Adipose tissue (tissue), 3 donors: ENCODE data around the gene EZH1. TPM values are rescaled to one million over a fixed set of nuclear protein-coding genes. Genes with fewer than 3 reads are reported as not detected.
A peak's percentile ranks its signal among the peaks of the same experiment; 100 is the strongest.

Source experiments
- H3K27ac ChIP-seq: one replicate; pipeline ENCODE4 v1.5.1; 2013; ENCODE audit warnings: low read depth, low read length
- WGBS, 3 donors: extraction: QIAGEN DNeasy Blood & Tissue Kit; methylation state at CpG; one replicate each; pipeline ENCODE4 v1.1.7; 2013; 5-methylcytosine and 5-hydroxymethylcytosine counted together
- polyA plus RNA-seq, 3 donors: library from polyadenylated mRNA; stranded (reverse); fragments of 200-250 nt; gene quantifications; one replicate each; pipeline ENCODE4 v1.2.3, GENCODE V29; 2013
- donor health status: healthy with polysubstance abuse.
- donor health status: Bipolar disorder and iron deficiency.
- donor health status: healthy.

The EZH1 gene
- polyA plus RNA-seq, 3 donors = 16.1 to 27.5 (median 25.9) TPM

DNA sequence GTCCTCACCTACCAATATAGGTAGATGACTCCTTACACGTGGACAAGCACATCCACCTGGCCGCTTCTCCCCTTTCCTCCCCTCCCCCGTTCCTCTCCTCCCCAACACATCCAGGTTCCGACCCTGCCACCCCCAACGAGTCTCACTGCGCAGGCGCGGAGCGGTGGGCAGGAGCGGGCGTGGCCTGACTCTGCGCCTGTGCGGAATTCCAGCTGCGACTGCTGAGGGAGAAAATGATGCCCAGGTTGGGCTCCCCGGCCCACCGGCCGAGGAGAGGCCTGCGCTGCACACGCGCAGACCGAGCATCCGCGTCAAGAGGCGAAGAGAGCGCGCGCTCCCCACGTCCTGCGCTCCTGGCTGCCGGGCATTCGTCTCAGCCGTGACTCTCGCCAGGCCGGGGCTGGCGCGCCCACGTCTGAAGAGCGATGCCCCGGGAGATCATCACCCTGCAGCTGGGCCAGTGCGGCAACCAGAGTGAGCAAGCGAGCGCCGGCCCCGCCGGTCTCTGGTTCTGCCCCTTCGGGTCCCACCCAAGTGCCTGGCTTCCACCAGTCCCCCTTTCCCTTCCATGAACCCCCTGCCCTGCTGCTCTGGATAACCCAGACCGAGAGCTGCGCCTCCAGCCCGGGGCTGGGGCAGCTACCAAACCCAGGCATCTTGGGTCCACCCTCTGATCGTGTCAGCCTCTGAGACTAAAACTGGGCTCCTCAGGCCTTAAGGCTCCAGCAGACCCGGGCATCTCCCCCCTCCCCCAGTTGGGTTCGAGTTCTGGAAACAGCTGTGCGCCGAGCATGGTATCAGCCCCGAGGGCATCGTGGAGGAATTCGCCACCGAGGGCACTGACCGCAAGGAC lies 85.5 kb downstream of the EZH1 start, which contains the start of gene TUBG2:
Gene TUBG2, plus strand, starts transcription at position 206 of the 853 bp plus-strand sequence. Its CDS starts 220 bp downstream, at position 426.
- WGBS, 3 donors = 2 to 3% (median 2%) methylated on average over 53 to 57 of the region's 59 CpGs
- no peak within 1 kb of the TSS for H3K27ac ChIP-seq

DNA sequence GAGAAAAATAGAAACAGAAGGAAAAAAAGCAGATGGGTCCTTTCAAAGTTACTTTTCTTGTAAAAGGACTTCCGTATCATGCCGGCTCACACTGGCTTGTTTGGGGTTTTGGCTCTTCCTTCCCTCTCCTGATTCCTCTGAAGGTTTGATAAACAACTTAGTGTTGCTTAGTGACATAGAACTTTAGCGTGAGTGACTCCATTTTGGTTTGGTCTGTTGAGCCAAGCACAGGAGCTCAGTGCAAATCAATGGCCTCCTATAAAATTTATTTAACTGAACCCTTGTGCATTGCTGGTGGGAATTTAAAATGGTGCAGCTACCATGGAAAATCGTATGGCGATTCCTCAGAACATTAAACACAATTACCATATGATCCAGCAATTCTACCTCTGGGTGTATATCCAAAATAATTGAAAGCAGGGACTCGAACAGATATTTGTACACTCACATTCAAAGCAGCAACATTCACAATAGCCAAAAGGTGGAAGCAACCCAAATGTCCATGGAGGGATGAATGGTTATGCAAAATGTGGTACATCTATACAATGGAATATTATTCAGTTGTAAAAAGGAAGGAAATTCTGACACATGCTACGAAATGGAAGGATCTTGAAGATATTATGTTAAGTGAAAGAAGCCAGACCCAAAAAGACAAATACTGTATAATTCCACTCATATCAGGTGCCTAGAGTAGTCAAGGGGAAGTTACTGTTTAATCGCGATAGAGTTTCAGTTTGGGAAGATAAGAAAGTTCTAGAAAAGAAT lies 86.8 kb downstream of the EZH1 start:
- H3K27ac ChIP-seq = no peak overlapping the region
- WGBS, 3 donors = 84 to 91% (median 84%) methylated on average over 9 of the region's 9 CpGs

GRCh38 chr17:42655528-42655927 lies 89.3 kb downstream of the EZH1 start:
- 65 to 77% (median 71%) methylated on average over 2 of the region's 2 CpGs for WGBS, 3 donors

DNA sequence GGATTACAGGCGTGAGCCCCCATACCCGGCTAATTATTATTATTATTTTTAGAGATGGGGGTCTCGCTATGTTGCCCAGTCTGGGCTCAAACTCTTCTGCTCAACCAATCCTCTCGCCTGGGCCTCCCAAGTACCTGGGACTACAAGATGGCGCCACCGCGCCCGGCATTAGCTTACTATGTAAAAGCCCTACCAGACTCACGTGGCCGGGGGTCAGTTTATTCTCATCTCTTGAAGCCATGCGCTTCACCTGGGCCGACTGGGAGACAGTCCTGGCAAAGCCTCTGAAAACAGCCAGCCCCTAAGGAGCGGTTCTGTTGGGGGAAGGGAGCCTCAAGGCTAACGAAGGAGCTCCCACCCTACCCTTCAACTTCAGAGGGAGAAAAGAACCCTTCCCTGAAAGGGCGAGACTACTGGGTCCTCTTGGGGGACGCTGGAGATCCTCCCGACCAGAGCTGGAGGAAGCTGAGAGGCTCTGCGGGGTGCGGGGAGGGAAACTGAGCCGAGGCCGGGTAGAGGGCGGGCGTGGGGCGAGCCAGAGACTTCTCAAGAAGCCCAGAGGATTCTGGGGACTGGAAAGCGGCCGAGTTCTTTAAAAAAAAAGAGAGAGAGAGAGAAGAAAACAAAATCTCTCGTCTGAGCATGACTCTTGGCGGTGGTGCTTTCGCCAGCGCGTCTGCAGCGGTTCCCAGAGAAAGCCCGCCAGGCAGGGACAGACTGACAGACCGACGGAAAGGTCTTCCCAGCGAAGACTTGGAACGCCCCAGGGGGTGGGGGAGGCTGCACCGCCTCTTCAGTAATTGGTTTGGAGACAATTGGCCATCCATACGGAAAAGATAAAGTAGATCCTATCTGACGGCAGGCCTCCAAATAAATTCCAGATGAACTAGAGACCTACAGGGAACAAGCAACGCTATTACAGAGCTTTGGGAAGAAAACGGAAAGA lies 91.4 kb downstream of the EZH1 start:
- H3K27ac ChIP-seq = peak overlapping the region; percentile 64
- 27 to 29% (median 28%) methylated on average over 41 of the region's 42 CpGs for WGBS, 3 donors

More at GRCh38 chr17:42655528-42655927, 89.3 kb downstream of the EZH1 start:
- no peak overlapping the region for H3K27ac ChIP-seq

GRCh38 chr17:42651392-42651791 lies 93.4 kb downstream of the EZH1 start:
- 74 to 78% (median 75%) methylated on average over 4 of the region's 4 CpGs for WGBS, 3 donors

More at GRCh38 chr17:42651392-42651791, 93.4 kb downstream of the EZH1 start:
- no peak overlapping the region for H3K27ac ChIP-seq

Other genes with a start within 250 kb of the EZH1 start
- 10 to 100 TPM; 30.5 to 38.7 (median 33.2) TPM for gene NAGLU, start 208.8 kb downstream of the EZH1 start, polyA plus RNA-seq
- gene HSD17B1, start 192.1 kb downstream of the EZH1 start, polyA plus RNA-seq = 10 to 100 TPM in 1 of 3 donors, 1 to 10 TPM in 2; 5.2 to 13.9 (median 5.5) TPM
- 10 to 100 TPM; 53.3 to 71.0 (median 59.7) TPM for gene COASY, start 182.9 kb downstream of the EZH1 start, polyA plus RNA-seq
- 10 to 100 TPM; 38.7 to 71.3 (median 48.9) TPM for gene MLX, start 177.9 kb downstream of the EZH1 start, polyA plus RNA-seq
- 1 to 10 TPM; 3.5 to 7.1 (median 4.5) TPM for gene PSMC3IP, start 167.3 kb downstream of the EZH1 start, polyA plus RNA-seq
- 10 to 100 TPM; 13.6 to 28.8 (median 20.7) TPM for gene RETREG3, start 135.7 kb downstream of the EZH1 start, polyA plus RNA-seq
- gene TUBG1, start 135.4 kb downstream of the EZH1 start, polyA plus RNA-seq = 10 to 100 TPM; 28.6 to 51.8 (median 36.6) TPM
- gene TUBG2, start 85.8 kb downstream of the EZH1 start, polyA plus RNA-seq = 10 to 100 TPM; 13.9 to 62.7 (median 24.0) TPM
- gene PLEKHH3, start 68.0 kb downstream of the EZH1 start, polyA plus RNA-seq = 10 to 100 TPM; 30.4 to 67.4 (median 30.9) TPM
- 1 to 10 TPM; 1.3 to 2.6 (median 1.3) TPM for gene CCR10, start 63.2 kb downstream of the EZH1 start, polyA plus RNA-seq
- 1 to 10 TPM; 5.9 to 8.3 (median 7.0) TPM for gene CNTNAP1, start 62.5 kb downstream of the EZH1 start, polyA plus RNA-seq
- gene RAMP2, start 16.2 kb upstream of the EZH1 start, polyA plus RNA-seq = 100 to 1,000 TPM in 2 of 3 donors, 10 to 100 TPM in 1; 12.9 to 178 (median 156) TPM
- gene VPS25, start 28.4 kb upstream of the EZH1 start, polyA plus RNA-seq = 10 to 100 TPM; 52.3 to 64.8 (median 61.2) TPM
- under 1 TPM; 0.45 to 0.54 (median 0.46) TPM for gene WNK4, start 35.6 kb upstream of the EZH1 start, polyA plus RNA-seq
- gene COA3, start 53.7 kb upstream of the EZH1 start, polyA plus RNA-seq = 100 to 1,000 TPM; 110 to 134 (median 120) TPM
- 1 to 10 TPM in 1 of 3 donors, under 1 TPM in 2; 0.20 to 1.0 (median 0.54) TPM for gene CNTD1, start 53.8 kb upstream of the EZH1 start, polyA plus RNA-seq
- 10 to 100 TPM; 36.5 to 69.7 (median 66.2) TPM for gene BECN1, start 79.2 kb upstream of the EZH1 start, polyA plus RNA-seq
- 10 to 100 TPM; 33.4 to 84.8 (median 60.7) TPM for gene PSME3, start 88.4 kb upstream of the EZH1 start, polyA plus RNA-seq
- 1 to 10 TPM; 2.0 to 8.9 (median 3.1) TPM for gene AOC2, start 99.5 kb upstream of the EZH1 start, polyA plus RNA-seq
- 100 to 1,000 TPM in 2 of 3 donors, 10 to 100 TPM in 1; 59.7 to 515 (median 182) TPM for gene AOC3, start 106.2 kb upstream of the EZH1 start, polyA plus RNA-seq
- under 1 TPM in 2 of 3 donors, not detected in 1; 0.03 to 0.11 TPM for gene G6PC1, start 155.8 kb upstream of the EZH1 start, polyA plus RNA-seq
- gene AARSD1, start 219.4 kb upstream of the EZH1 start, polyA plus RNA-seq = 10 to 100 TPM; 32.9 to 39.9 (median 37.6) TPM
- 1 to 10 TPM in 1 of 3 donors, under 1 TPM in 2; 0.19 to 3.9 (median 0.40) TPM for gene PTGES3L, start 235.0 kb upstream of the EZH1 start, polyA plus RNA-seq
- 1 to 10 TPM; 4.3 to 5.6 (median 4.6) TPM for gene RUNDC1, start 235.5 kb upstream of the EZH1 start, polyA plus RNA-seq